ENCODE data around the gene SMC2.

SMC2 gene

GRCh38 chr9:104104360-104104759 lies 10.3 kb downstream of the SMC2 start:
- no peak for DNase-seq (ENCODE audit: low read depth in 1 of 2, low spot score in 1 of 2)

GRCh38 chr9:104107799-104108198 lies 13.7 kb downstream of the SMC2 start:
- no peak for DNase-seq (ENCODE audit: low read depth in 1 of 2, low spot score in 1 of 2)

GRCh38 chr9:104108315-104108714 lies 14.2 kb downstream of the SMC2 start:
- DNase-seq (ENCODE audit: low read depth in 1 of 2, low spot score in 1 of 2): no peak

- DNase-seq (ENCODE audit: low read depth in 1 of 2, low spot score in 1 of 2): no peak
Observed at GRCh38 chr9:104110509-104110908, 16.4 kb downstream of the SMC2 start.

- DNase-seq (ENCODE audit: low read depth in 1 of 2, low spot score in 1 of 2): no peak
Observed at GRCh38 chr9:104118916-104119315, 24.8 kb downstream of the SMC2 start.

- DNase-seq (ENCODE audit: low read depth in 1 of 2, low spot score in 1 of 2): no peak
Observed at GRCh38 chr9:104121022-104121421, 26.9 kb downstream of the SMC2 start.

- DNase-seq (ENCODE audit: low read depth in 1 of 2, low spot score in 1 of 2): no peak
Observed at GRCh38 chr9:104138243-104138868, 44.2 kb downstream of the SMC2 start.

GRCh38 chr9:104142799-104143549 lies 48.9 kb downstream of the SMC2 start:
- DNase-seq (ENCODE audit: low read depth in 1 of 2, low spot score in 1 of 2): no peak

- DNase-seq (ENCODE audit: low read depth in 1 of 2, low spot score in 1 of 2): no peak
Observed at GRCh38 chr9:104143550-104143910, 49.4 kb downstream of the SMC2 start.

GRCh38 chr9:104144336-104144735 lies 50.2 kb downstream of the SMC2 start:
- DNase-seq (ENCODE audit: low read depth in 1 of 2, low spot score in 1 of 2): no peak

GRCh38 chr9:104173067-104173466 lies 79.0 kb downstream of the SMC2 start:
- DNase-seq (ENCODE audit: low read depth in 1 of 2, low spot score in 1 of 2): no peak

- no peak for DNase-seq (ENCODE audit: low read depth in 1 of 2, low spot score in 1 of 2)
Observed at GRCh38 chr9:104177003-104177611, 83.0 kb downstream of the SMC2 start.

GRCh38 chr9:104177676-104178075 lies 83.6 kb downstream of the SMC2 start:
- no peak for DNase-seq (ENCODE audit: low read depth in 1 of 2, low spot score in 1 of 2)

Measured in activated T-helper 1 cell treated with anti-CD3 and anti-CD28 coated beads, Interleukin-2, amount 50 U/mL, for 16 hours (primary cell).